GM13977 (cell line): ENCODE results near the gene SOCS1.

ENCODE experiments used
- DNase-seq: peaks from one replicate; pipeline ENCODE4 v3.0.0; 2012; ENCODE audit warnings: low spot score
- CTCF ChIP-seq: IDR thresholded peaks from 2 replicates; pipeline ENCODE4 v1.5.1; 2012; ENCODE audit warnings: mild to moderate bottlenecking, control low read depth; ENCODE audit not compliant: insufficient read depth; ENCODE audit errors: extremely low read depth, missing control alignments
- in situ Hi-C: fragments of 300-500 bp; cut with MboI; formaldehyde crosslinking; loops from one replicate; pipeline ENCODE4 v1.12.0; 2022; ENCODE audit warnings: low sequenced_read_pairs, low pct_unique_long_range_greater_than_20kb, mixed read lengths, inconsistent platforms; ENCODE audit not compliant: unreplicated experiment

Gene SOCS1

DNA sequence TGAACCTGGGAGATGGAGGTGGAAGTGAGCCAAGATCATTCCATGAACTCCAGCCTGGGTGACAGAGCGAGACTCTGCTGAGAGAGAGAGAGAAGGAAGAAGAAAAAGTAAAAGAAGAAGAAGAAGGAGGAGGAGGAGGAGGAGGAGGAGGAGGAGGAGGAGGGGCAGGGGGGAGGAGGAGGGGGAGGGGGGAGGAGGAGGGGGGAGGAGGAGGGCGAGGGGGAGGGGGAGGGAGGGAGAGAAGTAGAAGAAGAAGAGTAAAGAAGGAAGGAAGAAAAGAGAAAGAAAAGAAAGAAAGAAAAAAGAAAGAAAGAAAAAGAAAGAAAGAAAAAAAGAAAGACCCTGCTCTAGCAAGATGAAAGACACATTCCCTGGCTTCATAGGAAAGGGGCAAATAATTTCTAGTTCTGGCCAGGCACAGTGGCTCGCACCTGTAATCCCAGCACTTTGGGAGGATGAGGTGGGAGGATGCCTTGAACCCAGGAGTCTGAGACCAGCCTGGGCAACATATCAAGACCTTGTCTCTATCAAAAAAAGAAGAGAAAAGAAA lies 23.6 kb downstream of the SOCS1 start:
- in situ Hi-C loops, result no loop called here
- TF ChIP-seq CTCF, result no peak
- no peak for DNase-seq

DNA sequence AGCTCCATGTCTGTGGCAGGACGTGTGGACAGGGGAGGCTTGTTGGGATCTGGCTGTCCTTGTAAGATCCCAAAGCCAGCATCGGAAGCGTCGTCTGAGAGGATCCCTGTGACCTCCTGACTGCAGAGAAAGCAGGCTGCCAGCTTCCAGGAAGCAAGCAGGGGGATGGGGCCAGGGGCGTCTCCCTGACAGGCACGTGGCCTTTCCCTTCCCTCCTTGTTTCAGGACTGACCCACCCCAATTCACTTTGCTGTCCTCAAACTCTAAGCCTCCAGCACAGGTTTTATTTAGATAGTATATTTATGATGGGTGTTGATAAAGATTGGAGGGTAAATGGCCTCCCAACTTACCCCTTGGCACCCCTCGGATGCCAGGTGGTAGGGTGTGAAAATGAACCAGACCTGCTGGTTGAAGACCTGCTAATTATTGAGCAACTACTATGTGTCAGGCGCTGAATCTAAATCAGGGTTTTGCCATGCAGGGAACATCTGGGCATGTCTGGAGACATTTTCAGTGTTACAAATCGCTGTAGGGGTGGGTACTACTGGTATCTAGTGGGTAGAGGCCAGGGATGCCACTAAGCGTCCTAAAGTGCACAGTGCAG lies 24.5 kb downstream of the SOCS1 start:
- in situ Hi-C loops, result no loop called here
- TF ChIP-seq CTCF, result no peak
- no peak for DNase-seq

DNA sequence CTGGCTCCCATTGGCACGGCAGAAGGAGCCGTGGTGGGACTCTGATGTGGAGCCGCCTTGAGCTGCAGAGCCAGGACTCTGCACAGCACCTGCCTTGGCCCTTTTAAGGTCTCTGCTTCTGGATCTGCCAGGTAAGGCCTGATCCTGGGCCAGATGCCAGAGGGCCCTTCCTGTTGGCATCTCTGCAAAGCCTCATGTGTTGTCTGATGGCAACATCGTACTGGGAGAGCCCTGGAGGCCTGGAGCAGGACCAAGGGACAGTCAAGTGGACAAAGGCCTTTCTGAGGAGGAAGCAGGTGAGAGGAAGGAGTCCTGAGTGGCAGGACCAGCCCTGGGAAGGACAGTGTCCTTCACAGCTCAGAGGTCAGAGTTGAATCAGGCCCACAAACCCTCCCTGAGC lies 26.1 kb downstream of the SOCS1 start:
- no peak for DNase-seq
- in situ Hi-C loops, result no loop called here
- no peak for TF ChIP-seq CTCF

GRCh38 chr16:11229432-11229831 lies 26.6 kb downstream of the SOCS1 start:
- no peak for DNase-seq
- in situ Hi-C loops, result no loop called here
- TF ChIP-seq CTCF, result no peak

DNA sequence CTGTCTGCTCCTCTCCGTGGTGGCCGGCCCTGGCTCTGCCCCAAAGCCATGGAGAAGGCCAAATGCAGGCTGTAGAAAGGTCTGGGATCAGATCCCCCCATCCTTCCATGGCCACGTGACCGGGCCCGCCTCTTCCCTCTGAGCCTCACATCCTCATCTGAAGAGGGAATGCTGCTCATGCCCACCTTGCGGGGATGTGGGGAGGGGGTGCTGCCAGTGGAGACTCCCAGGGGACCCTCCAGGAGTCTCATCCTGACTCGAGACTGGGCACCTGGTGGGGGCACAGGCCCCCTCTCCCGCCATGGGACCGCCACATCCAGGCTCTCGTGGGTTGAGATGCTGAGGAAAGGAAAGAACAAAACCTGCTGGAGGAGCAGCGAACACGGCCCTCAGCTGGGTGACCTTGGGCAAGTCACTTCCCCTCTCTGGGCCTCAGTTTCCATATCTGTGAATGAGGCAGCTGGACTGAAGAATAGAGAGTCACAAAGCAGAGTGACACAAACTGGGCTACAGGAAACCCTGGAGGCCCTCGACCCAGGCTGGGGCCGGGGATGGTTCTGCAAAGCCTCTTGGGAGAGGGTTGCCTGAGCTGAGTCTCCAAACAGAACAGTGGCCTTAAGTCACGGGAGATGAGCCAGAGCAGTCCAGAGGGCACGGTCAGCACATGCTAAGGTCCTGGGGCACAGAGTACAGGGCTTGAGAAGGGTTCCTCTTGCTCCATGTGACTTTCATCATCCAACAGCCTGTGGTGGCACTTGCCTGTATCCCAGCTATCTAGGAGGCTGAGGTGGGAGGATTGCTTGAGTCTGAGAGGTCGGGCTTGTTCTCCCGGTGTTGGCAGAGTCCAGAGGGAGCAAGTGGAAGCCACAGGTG lies 30.1 kb downstream of the SOCS1 start:
- no peak for TF ChIP-seq CTCF
- in situ Hi-C loops, result no loop called here

GRCh38 chr16:11224894-11225676 lies 30.9 kb downstream of the SOCS1 start:
- DNase-seq, result peak; percentile 93
- TF ChIP-seq CTCF, result no peak
- in situ Hi-C loops, result no loop called here

More for the DNA sequence above, 30.1 kb downstream of the SOCS1 start:
- DNase-seq, result no peak
